NCI-H1092 (cell line): ENCODE data around the gene STUB1.

Source experiments
- DNase-seq: peaks from one replicate; lab custom pipeline; 2025; lab: John Stamatoyannopoulos, UW

Gene STUB1

DNA sequence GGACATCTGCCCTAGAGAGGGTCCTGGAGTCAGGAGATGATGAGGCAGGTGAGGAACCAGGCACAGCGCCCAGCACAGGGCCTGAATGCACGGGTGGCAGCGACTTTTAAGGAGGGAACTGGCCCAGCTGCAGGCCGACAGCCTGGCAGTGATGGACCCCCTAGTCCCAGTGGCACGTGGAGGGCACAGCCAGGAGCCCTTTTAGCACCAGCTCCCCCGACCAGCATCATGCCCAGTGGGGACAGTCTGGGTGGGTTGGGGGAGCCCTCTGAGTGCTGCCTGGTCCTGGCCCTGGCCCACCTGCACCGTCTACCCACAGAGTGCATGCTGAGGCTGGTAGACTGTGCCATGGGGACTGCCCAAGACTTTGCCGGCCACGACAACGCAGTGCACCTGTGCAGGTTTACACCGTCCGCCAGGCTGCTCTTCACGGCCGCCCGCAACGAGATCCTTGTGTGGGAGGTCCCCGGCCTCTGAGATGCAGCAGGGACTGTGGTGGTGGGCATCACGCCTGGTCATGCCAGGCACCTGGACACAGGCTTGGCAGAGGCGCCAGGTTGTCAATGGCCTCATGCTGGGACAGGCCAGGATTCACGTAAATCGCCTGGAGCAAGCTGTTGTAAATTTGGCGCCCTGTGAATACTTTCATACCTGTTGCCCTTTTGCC, 13.0 kb upstream of the STUB1 start:
- no peak for DNase-seq

DNA sequence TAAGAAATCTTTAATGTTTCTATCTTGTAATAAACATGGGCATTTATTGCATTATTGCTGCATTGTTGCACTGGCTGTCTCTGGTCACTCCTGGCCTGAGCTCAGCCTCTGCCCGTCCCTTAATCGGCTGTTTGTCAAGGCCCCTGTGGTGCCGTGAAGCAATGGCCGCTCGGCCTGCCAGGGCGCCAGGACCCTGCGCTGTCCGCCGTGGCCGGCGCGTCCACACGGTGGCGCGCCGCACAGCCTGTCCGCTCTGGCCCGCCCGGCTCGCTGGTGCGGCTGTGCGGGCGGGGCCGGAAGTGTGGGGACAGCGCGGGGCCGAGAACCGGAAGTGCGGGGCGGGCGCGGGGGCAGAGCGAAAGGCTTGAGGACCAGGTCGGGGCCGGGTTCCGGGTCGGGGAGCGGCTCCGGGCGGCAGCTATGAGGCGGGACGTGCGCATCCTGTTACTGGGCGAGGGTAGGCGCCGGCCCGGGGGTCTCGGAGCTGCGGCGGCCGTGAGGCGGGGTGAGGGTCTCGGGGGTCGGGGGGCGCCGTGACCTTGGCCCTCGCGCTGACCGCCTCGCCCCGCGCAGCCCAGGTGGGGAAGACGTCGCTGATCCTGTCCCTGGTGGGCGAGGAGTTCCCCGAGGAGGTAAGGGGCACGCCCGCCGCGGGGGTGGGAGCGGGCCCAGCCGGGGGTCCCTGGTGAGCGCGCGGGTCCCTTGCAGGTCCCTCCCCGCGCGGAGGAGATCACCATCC, 12.3 kb upstream of the STUB1 start, which contains the start of gene RHOT2:
TSS of gene RHOT2 (plus strand) at position 353 of the 739 bp plus-strand sequence. CDS start at position 421, 68 bp downstream.
- peak; percentile 89 for DNase-seq

DNA sequence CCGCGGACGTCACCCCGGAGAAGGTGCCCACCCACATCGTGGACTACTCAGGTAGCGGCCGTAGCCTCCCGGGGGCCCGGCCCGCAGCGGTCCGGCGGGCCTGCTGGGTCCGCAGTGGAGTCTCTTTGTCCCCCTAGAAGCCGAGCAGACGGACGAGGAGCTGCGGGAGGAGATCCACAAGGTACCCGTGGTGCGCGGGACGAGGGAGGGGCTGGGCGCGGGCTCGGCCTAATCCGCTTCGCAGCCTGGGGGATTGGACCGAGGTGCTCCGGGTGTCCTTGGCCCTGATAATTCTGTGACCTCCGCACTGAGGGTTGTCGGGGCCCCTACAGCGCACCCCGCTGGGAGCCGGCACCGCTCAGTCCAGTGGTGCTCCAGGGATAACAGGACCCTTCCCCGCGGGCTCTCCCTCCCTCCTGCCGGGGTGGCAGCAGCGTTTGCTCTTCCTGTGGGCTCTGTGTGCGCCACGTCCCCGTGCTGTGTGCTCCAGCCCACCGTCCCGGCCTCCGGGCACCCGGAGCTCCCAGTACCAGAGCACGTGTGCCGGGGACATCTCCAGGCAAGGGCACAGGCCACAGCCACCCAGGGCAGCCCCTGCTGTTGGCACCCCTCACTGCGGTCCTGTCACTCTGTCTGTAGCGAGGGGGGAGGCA, 11.6 kb upstream of the STUB1 start:
- no peak for DNase-seq

DNA sequence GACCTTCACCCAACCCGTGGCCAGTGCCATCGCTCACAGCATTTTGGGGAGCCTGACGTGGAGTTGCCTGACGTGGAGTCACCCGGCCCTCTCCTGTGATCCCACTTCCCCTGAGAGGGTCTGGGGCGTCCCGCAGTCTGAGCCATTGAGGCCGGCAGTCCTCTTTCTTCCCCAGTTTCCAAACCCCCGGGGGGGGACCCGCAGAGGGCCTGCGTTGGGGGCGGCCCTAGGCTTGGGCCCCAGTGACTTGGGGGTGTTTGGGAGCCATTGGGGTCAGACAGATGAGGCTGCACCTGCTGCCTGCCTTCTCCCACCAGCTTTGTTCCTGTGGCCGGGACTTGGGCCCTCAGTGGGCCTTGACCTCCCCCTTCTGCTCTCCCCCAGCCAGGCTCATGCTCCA, 10.5 kb upstream of the STUB1 start:
- DNase-seq, result no peak

DNA sequence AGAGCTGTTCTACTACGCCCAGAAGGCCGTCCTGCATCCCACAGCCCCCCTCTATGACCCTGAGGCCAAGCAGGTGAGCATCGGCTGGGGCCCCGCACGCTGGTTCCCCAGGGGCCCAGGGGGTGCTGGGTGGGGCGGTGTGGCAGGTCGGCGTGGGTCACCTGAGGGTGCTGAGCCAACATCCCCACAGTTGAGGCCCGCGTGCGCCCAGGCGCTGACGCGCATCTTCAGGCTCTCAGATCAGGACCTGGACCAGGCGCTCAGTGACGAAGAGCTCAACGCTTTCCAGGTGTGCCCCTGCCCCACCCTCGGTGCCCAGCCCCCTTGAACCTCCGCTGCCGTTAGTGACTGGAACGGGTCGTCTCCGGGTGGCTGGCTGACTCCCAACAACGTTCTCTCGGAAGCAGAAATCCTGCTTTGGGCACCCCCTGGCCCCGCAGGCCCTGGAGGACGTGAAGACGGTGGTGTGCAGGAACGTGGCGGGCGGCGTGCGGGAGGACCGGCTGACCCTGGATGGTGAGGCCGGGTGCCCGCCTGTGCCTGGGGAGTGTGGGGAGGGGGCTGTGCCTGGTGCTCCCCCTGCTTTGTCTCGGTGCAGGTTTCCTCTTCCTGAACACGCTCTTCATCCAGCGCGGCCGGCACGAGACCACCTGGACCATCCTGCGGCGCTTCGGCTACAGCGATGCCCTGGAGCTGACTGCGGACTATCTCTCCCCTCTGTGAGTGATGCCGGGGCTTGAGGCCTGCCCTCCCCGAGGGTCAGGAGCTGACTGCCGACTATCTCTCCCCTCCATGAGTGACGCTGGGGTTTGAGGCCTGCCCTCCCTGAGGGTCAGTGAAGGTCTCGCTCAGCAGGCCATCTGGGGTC, 9.5 kb upstream of the STUB1 start:
- no peak for DNase-seq

DNA sequence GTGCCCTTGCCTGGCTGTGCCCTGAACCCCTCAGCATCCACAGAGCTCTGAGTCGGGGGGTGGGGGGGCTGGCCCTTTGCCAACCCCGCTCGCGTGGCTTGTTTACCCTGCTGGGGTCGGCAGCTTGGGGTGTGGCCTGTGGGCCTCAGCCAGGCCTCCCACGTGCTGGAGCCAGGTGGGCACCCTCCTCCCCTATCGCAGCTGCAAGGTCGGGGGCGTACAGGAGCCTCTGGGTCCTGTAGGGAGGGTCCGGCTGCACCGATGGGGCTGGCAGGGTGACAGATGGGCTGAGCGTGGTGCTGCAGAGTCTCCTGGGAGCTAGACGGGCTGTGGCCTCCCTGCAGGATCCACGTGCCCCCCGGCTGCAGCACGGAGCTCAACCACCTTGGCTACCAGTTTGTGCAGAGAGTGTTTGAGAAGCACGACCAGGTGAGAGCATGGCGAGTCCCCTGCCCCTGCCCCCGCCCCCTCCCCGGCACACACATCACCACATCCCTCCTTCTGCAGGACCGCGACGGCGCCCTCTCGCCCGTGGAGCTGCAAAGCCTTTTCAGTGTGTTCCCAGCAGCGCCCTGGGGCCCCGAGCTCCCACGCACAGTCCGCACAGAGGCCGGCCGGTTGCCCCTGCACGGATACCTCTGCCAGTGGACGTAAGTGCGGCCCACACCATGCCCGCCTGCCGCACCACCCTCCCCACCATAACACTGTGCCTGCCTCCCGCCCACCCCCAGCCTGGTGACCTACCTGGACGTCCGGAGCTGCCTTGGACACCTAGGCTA, 8.7 kb upstream of the STUB1 start:
- no peak for DNase-seq

DNA sequence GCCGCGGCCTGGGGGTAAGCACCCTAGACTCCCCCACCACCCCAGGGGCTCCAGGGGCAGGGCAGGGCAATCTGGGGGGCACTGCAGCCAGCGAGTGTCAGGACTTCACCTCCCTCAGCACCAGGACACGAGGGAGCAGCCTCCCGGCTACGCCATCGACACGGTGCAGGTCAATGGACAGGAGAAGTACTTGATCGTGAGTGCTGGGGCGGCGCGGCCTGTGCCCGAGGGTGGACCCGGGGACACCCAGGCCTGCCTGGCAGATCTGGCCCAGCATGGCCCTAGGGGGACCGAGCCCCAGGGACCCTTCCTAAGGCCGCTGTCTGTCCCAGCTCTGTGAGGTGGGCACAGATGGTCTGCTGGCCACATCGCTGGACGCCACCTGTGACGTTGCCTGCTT, 7.8 kb upstream of the STUB1 start:
- DNase-seq, result no peak

DNA sequence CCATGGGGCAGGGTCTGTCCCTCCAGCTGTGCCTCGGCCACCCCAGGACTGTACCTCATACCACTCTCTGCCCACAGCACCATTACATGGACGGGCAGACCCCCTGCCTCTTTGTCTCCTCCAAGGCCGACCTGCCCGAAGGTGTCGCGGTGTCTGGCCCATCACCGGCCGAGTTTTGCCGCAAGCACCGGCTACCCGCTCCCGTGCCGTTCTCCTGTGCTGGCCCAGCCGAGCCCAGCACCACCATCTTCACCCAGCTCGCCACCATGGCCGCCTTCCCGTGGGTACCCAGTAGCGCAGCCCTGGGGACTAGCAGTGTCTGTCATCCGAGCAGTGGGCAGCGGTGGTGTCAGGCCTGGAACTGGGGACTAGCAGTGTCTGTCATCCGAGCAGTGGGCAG, 7.4 kb upstream of the STUB1 start:
- no peak for DNase-seq

DNA sequence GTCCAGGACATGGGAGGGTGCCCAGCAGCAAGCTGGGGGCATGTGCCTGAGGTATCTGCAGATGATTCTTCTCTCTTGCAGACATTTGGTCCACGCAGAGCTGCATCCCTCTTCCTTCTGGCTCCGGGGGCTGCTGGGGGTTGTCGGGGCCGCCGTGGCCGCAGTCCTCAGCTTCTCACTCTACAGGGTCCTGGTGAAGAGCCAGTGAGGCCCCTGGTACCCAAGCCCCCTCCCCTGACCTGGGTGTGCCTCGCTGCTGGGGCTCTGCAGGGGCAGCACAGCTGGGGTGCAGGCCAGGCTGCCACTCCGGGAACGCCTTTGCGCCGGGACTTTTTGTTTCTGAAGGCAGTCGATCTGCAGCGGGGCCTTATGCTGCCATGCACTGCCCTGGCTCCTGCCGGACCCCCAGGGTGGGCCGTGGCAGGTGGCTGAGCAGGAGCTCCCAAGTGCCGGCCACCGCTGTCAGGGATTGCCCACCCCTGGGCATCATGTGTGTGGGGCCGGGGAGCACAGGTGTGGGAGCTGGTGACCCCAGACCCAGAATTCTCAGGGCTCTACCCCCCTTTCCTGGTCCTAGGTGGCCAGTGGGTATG, 6.7 kb upstream of the STUB1 start:
- no peak for DNase-seq

DNA sequence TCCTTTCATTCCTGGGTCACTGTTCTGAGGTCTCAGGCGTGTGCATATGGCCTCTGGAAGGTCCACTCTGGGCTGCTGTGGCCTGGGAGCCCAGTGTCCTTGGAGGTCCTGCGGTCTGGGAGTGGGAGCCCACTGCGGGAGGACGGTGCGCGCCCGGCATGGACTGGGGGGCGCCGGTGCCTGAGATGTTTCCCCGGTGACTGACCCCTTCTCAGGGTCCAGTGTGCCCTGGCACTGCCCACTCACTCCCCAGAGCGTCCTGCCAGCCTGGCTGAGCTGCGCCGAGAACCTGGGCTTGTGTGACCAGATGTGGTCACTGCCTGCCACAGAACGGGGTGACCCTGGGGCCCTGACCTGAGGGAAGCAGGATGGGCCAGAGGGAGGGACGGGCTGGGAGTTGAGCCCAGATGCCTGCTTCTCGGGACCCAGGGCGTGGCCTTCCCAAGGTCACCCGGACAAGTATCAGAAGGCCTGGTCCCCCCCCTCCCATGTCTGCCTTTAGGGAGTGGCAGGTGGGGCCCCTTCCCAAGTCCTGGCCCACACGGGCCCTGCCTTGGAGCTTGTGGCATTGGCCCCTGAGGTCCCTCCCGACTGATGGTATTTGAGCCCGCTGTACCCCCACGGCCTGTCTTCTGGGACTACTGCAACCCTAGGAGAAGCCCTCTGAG, 5.9 kb upstream of the STUB1 start:
- no peak for DNase-seq

DNA sequence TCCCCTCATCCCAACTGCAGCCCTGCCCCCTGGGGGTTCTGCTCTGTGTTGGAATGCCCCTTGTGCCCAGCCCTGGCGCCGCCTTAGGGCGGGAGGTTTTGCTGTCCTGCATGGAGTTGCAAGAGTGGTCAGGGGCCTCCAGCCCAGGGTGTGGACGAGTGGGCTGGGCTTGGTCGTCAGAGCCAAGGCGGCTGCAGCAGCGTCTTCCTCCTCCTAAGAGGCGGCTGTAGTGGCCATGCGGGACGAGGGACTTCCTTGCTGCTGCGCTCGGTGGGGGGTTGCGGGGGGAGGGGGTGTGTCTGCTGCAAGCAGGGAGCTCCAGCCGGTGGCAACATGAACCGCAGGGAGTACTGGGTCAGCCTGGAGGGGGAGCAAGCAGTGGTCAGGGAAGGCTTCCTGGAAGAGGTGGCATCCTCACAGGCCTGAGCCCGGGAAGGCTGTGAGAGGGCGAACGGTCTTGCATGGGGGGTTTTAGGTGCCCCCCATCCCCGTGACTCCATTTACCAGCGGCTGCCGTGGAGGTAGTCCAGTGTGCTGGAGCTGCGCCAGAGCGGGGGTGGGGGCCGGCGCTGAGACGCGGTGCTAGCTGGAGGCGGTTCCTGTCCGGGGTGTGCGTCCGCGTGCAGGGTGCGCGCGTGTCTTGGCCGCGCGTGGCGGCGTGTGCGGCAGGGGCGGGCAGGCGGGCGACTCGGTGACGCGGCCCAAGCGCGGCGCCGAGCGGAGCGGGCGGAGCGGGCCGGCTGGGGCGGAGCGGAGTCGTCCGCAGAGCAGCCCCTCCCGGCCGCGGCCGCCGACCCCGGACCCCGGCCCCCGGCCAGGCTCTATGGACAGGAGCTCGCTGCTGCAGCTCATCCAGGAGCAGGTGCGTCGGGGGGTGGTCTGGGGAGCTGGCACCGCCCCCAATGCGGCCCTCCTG, 5.0 kb upstream of the STUB1 start, which contains the start of gene RHBDL1:
TSS of gene RHBDL1 (plus strand) at position 704 of the 916 bp plus-strand sequence. CDS start at position 824, 120 bp downstream.
- no peak for DNase-seq

DNA sequence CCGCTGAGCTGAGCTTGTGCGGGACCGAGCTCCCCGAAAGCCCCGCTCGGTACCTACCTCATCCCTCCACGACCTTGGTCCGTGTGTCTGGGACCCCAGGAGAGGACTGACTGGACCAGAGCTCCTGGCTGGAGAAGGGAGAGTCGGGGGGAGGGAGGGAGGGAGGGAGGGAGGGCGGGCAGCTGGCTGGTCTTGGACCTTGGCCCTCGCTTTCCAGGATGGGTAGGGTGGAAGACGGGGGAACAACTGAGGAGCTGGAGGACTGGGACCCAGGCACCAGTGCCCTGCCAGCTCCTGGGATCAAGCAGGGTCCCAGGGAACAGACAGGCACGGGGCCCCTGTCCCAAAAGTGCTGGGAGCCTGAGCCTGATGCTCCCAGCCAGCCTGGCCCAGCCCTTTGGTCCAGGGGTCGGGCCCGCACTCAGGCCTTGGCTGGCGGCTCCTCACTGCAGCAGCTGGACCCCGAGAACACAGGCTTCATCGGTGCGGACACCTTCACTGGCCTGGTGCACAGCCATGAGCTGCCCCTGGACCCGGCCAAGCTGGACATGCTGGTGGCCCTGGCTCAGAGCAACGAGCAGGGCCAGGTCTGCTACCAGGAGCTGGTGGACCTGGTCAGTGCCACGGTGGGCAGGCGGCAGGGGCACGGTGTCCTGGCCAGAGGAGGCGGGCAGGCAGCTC, 4.2 kb upstream of the STUB1 start:
- no peak for DNase-seq

DNA sequence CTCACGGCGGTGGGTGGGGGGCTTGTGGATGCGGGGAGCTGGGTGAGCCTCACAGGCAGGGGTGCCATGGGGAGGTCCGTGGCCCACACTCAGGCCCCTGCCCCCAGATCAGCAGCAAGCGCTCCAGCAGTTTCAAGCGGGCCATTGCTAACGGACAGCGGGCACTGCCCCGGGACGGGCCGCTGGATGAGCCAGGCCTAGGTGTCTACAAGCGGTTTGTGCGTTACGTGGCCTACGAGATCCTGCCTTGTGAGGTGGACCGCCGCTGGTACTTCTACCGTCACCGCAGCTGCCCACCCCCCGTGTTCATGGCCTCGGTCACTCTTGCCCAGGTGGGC, 3.7 kb upstream of the STUB1 start:
- DNase-seq, result no peak

DNA sequence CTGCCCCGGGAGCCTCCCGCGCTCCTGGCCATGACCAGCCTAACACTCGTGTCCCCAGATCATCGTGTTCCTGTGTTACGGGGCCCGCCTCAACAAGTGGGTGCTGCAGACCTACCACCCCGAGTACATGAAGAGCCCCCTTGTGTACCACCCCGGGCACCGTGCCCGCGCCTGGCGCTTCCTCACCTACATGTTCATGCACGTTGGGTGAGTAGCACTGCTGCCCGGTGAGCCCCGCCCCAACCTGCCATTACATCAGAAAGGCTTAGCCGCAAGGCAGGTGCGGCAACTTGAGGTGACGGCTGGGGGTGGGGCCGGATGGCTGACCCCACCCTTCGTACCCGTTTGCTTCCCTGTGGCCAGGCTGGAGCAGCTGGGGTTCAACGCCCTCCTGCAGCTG, 3.3 kb upstream of the STUB1 start:
- DNase-seq, result no peak

DNA sequence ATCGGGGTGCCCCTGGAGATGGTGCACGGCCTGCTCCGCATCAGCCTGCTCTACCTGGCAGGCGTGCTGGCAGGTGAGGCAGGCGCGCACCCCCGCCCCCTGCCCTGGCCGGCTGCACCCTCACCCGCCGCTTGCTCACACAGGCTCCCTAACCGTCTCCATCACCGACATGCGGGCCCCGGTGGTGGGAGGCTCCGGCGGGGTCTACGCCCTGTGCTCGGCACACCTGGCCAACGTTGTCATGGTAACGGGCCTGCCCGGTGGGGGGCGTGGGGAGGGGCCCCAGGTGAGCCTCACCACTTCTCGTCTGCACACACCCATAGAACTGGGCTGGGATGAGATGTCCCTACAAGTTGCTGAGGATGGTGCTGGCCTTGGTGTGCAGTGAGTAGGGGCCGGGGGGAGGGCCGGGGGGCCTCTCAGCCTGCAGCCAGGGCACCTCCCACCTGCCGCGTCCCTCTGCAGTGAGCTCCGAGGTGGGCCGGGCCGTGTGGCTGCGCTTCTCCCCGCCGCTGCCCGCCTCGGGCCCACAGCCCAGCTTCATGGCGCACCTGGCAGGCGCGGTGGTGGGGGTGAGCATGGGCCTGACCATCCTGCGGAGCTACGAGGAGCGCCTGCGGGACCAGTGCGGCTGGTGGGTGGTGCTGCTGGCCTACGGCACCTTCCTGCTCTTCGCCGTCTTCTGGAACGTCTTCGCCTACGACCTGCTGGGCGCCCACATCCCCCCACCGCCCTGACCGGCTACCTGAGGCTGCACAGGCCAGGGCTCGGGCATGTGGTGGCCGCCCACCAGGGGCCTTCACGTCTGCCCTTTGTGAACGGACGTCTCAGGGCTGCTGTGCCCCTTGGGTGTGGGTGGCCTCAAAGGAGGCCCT, 2.7 kb upstream of the STUB1 start:
- no peak for DNase-seq

DNA sequence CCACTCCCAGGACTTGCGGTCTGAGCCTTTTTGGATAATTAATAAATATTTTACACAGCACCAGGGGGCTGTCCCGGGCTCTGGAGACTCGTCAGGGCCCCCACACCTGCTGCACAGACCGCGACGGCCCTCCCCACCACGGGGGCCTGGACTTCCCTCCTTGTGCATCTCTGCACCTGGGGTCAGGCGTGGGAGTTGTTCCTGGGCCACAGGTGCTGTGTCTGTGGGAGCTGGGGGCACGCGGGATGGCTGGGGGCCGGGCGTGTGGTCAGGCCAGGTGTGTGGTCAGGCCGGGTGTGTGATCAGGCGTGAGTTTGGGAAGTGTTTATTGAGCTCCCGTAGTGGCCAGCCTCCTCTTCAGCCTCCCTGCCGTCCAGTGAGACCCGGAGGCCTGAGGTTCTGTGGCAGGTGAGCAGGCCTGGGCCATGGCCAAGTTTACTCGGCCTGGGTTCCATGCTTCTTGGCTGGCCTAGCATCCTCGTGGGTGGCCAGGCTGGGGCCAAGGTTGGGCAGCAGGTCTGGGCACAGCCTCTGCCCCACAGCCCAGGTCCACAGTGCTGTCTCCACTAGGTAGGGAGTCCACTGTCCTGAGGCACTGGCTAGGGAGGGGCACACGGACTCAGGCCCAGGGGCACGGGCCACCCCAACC, 1.9 kb upstream of the STUB1 start:
- no peak for DNase-seq
